Glomerular visceral epithelial cell (primary cell): ENCODE data around the gene PNCK.

Experiments
- DNase-seq: peaks from one replicate; pipeline ENCODE4 v3.0.0-alpha.2; 2016; ENCODE audit errors: extremely low spot score

Gene PNCK

DNA sequence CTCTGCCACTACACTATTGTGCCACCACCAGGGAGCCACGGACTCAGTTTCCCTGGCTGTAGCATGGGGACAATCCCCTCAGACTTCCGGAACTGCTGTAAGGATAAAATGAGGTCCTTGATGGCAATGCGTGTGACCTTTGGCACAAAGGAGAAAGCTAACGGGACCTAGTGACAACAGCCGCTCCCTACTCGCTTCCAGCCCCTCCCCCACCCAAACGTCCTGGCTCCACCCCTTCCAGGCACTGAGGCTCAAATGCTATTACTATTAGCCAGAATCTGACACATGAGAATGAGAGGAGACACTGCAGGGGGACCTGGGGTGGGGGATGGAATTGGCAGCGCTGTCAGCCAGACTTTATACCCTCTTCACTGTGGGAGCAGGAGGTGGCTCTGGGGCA is 32.0 kb downstream of the PNCK start:
- DNase-seq, result no peak

DNA sequence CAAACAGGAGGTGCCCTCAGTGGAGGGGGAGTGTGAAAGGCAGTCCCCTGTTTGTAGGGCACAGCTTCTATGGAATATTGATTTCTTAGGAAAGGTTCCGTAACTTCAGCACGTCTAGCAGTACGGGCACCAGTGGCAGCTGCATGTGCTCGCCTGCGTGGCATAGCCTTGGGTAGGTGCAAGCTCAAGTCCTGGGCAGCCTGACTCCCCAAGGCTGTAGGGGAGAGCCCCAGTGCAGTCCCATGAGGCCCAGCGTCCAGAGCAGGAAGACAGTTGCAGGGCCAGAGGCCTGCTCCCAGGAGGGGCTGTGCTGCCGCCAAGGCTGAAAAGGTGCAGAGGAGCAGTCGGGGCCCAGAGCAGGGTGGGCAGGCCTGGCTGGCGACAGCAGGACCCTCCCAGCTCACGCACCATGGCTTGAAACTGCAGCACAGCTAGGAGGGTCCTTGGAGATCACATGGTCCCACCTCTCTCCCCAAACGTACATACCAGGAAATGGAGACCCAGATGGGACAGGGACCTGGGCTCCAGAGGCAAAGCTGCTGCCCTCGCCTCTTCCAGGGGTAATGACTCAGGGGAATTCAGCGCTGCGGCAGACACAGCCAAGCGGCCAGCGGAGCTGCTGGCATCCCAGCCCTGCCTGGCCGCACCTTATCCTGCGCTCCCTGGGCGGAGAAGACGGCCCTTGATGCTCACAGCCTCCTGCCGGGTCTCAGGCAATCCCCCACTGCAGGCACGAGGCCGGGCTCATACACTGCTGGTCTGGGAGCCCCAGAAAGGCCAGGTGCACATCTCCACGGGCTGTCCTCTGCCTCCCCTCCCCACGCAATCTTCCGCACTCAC is 32.7 kb downstream of the PNCK start:
- no peak for DNase-seq

DNA sequence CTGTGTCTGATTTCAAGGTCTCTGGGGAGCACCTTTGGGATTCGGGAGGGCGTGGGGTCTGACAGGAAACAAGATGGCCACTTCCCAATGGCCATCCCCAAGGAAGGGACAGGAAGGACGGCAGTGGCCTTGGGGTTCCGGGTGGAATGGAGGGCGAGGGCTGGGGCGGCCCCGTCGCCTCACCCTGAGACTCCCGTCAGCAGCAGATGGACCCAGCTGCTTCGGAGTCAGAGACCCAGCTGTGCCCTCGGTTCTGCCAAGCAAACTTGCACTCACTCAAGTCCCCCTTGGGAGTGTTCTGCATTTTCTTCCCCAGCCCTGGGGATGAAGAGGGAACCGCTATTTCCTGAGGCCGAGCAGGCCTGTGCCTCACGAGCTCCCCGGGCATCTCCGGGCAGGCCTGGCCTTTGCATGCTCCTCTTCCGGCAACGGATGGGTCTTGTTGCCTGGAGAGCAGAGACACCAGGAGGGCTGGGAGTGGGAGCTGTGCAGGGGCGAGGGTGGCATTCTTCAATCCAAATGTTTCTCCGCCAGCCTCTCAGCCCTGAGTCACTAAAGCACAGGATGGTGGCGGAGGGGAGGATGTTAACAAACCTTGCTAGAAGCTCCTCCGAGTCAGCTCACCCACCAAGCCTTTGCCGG is 33.4 kb downstream of the PNCK start:
- DNase-seq, result no peak

DNA sequence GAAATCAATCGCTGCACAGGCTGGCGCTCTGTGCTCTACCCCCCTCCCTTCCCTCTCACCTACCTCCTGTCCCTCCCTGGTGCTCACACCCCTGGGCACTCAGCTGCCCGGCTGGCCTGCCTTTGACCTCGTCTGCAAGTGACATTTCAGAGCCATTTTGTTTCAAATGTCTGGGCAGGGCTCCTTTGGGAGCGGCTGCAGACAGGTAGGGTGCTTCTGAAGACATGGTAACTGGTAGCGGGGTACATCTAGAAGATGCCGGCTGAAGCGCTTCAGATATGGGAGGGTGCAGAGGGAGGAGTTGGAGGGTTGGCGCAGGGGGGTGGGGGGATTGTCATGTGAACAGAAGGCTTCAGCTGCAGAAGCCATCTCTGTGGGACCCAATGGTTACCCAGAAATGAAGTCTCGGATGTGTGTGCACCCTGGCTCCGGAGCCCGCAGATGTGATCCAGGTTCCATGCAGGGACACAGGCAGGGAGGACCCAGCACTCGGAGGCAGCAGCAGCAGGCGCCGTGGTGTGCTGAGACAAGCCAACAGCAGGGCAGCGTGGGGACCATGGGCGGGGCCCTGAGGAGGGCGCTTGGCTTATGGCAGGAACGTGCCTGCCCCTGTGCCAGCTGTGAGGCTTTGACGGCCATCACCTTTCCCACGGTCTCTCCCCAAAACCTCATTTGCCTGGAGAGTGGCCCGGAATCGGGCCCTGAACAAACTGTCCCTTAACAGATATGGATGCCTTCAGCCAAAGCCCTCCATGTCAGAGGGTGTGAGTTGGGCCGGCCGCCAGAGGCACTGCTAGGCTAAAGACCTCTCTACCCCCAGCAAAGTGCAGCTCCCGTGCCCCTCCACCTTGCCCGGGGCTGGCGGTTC is 34.2 kb downstream of the PNCK start:
- no peak for DNase-seq

GRCh38 chrX:153638436-153639176 is 35.0 kb downstream of the PNCK start:
- DNase-seq, result no peak

- no peak for DNase-seq
Observed at GRCh38 chrX:153638041-153638371, 35.6 kb downstream of the PNCK start.

DNA sequence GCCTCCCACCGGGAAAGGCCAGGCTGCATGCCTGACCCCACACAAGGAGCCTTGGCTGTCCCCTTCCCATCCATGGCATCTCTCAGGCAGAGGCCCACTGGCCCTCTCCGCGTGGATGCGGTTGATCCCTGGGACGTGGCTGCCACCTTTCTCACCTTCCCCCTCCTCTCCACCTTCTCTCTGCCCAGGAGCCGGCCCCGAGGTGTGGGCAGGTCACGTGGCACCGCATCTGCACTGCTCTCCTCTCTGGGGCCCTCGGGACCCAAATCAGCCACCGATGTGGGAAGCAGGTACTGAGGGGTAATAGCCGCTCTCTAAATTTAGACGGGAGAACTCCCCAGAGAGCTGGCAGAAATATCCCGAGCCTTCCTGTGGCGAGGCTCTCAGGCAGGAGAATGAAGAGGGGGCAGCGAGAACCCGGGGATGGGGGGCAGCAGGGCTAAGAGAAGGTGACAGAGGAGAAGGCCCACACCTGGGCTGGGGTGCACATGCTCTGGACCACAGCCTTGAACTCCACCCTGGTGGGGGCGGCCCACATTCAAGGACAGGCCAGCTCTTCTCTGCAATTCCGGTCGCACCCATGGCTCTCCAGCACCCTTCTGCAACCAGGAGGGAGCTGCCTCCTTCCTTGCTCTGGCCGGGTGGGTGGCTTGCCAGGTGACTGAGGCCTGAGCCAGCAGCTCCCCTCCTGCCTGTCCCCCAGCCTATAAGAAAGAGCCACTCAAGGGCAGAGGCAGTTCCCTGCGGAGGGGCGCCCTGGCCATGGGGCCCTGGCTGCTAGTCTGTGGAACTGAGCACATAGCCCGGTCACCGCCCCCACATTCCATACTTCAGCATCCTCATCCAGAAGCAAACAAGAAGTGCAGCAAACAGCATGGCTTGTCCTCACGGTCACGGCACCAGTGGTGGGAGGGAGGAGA is 36.2 kb downstream of the PNCK start:
- DNase-seq, result no peak

GRCh38 chrX:153636716-153637115 is 36.9 kb downstream of the PNCK start:
- DNase-seq, result no peak

DNA sequence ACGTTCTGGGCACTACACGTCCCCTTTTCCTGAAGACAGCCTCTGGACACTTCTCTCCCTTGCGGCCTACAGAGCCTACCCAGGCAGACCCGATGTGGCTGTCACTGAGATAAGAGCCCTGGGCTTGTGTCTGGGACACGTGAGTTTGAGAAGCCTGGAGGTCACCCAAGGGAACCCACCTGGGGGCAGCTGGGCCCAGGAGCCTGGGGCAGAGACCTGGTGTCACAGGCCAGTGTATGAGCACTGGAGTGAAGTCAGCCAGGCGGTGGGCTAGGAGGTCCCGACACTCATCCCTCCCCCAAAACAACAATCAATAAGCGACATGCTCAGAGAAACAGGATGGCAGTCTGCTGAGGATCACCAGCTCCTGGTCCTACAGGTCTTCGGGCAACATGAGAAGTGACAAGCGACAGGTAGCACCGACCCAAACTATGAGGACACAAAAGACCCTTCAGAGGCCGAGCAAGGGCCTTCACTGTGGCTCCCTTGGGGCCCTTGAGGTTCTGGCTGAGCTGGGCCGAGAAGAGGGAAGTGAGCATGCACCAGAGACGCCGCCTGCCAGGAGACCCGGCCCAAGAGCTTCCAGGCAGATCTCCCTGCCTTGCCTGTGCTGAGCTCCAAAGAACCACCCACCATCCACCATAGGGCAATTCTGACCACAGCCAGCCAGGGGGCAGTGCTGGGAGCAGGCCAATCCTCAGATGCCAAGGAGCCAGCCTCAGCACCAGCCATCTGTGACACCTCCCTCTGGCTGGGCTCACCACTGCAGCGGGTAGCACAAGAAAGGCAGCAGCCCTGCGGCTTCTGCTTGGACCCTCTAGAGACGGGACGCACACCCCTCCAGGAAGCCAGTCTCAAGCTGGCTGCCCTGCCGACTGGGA is 37.6 kb downstream of the PNCK start:
- DNase-seq, result peak; percentile 44

DNA sequence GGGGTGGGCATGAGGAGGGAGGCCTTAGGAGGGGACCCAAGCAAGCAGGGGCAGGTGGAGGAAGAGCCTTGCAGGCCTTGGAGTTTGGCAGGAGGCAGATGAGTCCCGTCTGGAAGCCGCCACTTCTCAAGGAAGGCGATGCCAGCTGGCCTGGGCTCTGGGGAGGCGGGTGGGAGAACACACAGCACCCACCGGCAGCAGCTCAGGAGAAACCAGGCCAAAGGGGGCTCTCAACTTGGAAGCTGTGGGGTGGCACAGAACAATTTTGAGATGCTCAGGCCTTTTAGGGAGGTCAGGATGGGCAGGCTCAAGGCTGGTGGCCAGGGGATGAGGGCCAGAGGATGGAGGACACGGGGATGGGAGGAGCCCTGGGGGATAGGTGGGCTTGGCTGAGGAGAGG is 38.2 kb downstream of the PNCK start:
- no peak for DNase-seq

DNA sequence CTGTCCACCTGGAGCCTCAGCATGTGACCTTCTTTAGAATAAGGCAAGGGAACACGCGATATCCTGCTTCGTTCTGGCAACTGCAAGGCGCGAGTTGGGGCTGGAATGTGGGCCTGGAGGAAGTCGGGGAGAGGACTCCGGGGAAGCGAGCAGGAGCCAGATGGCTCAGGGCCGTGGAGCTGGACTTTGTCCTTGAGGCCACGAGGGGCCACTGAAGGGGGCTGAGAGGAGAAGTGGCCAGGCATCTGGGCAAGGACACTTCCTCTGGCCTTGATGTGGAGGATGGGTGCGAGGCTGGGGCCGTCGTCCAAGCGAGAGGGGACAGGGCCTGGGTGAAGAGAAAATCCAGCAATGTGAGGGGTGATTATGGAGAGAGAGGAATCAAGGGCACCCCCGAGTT is 38.8 kb downstream of the PNCK start:
- no peak for DNase-seq

DNA sequence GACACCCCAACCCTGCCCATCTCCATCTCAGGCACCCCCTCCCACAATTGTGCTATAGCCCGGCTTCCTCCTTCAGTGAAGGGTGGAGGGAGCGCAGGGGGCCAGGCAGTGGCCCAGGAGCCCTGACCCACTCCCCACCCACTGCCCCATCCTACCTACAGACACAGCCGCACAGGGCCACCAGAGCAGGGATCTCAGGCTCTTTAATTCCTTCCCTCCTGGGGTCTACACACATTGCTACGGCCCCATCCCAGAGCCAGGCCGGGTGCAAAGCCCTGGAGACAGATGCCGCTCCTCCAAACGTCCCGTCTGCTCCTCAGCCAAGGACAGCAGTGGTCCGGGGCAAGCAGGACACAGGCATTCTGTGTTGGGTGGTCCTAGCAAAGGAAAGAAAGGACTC is 39.4 kb downstream of the PNCK start:
- DNase-seq, result no peak

DNA sequence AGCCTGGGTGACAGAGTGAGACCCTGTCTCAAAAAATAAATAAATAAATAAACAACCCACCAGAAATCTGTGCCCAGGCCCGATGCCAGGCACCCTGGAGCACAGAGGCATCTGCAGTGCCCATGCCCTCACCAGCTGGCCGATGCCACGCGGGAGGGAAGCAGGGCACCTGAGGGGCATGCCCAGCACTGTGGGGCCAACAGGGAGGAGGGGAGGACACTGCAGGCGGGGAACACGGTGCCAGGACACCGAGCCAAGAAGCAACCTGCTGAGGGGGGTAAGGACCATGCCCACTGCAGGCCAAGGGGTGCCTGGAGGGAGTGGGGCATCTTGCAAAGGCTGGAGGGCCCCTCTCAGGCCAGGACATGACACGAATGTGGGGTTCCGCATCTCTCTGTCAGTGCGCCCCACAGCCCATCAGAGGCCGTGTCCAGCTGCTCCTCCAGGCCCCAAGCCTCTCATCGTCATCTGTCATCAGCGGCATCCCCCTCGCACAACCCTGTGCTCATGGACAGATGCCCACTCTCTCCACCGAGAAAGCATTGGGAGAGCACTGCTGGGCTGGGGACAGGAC is 39.9 kb downstream of the PNCK start:
- DNase-seq, result no peak

DNA sequence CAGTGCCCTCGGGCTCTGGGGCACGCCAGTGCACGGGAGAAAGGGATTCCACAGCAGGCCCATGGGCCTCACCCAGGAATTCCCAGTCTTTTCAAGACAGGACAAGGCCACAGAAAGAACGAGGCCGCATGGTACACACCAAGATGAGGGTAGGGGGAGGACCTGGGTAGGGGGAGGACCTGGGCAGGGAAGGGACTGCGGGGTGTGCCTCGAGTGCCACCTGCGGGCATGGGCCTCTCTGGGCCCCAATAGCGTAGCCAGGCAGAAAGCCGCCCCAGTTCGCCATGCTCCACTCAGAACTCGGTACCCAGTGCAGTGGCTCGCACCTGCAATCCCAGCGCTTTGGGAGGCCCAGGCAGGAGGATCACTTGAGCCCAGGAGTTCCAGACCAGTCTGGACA is 40.6 kb downstream of the PNCK start:
- no peak for DNase-seq

GRCh38 chrX:153632595-153632946 is 41.0 kb downstream of the PNCK start:
- DNase-seq, result no peak

DNA sequence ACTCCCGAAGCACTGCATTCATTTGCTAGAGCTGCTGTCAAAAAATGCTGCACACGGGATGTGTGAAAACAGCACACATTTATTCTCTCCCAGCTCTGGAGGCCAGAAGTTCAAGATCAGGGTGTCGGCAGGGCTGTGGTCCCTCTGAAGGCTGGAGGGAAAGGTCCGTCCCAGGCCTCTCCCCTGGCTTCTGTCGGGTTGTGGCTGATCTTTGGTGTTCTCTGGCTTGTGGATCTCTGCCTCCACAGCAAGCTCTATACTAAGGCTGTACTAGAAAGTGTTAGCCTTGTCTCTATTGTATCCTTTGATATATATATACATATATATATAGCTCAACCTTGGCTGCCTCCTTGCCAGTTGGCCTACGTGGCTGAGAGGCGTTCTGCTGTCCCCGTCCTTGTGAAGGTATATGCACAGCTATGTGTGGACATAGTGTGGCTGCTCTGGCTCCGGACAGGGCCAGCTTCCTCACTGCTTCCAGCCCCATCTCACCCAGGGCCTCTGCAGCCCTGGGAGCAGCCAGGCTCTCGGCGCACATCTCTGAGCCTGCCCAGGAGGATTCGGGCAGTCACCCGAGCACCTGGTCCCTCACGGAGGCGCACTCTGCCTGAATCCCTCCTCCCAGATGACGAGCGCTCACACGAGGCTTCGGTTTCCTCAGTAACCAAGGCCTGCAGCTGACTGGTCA is 41.6 kb downstream of the PNCK start:
- no peak for DNase-seq

GRCh38 chrX:153631346-153631745 is 42.3 kb downstream of the PNCK start:
- no peak for DNase-seq

GRCh38 chrX:153628665-153629064 is 44.9 kb downstream of the PNCK start:
- DNase-seq, result no peak

- no peak for DNase-seq
Observed at GRCh38 chrX:153628129-153628528, 45.5 kb downstream of the PNCK start.
